B cell (primary cell): Measurements from ENCODE around the gene ZNF33B. TPM values are rescaled to one million over a fixed set of nuclear protein-coding genes. Genes with fewer than 3 reads are reported as not detected.

Experiments used
- ATAC-seq: fragments of 200-7000 bp; cut with Tn5 transposase; one replicate; pipeline ENCODE4 v1.10.0; 2021; ENCODE audit warnings: low read depth, mild to moderate bottlenecking, moderate number of reproducible peaks, moderate library complexity
- CTCF ChIA-PET: fragments of 350-600 bp; sonication (Branson Sonifier 250); formaldehyde crosslinking; loops from one replicate; lab custom pipeline; 2021; ENCODE audit warnings: antibody characterized with exemption, inconsistent platforms; lab: Charles Lee
- POLR2A ChIA-PET: fragments of 350-600 bp; sonication (Branson Sonifier 250); formaldehyde crosslinking; loops from one replicate; lab custom pipeline; 2021; ENCODE audit warnings: antibody characterized with exemption; lab: Charles Lee
- DNase-seq: peaks from one replicate; pipeline ENCODE4 v3.0.0; 2013
- H2AFZ ChIP-seq: 2 replicates; pipeline ENCODE4 v1.6.1; 2012; ENCODE audit warnings: mild to moderate bottlenecking, low read depth, low read length; ENCODE audit not compliant: insufficient read depth, poor library complexity, severe bottlenecking
- H3K27ac ChIP-seq, 2 donors: 1 replicate in 1 of 2; 2 replicates in 1 of 2; pipeline ENCODE4 v1.5.1; 2012 to 2013; ENCODE audit warnings: low read length in 2 of 2, mild to moderate bottlenecking in 2 of 2, moderate library complexity in 1 of 2
- H3K27me3 ChIP-seq, 4 experiments: fragments of 200-600 bp in 1 of 4; sonication (generic) in 1 of 4; replicated peaks in 1 of 4; 1 replicate in 2 of 4; 2 replicates in 2 of 4; pipeline versions ENCODE4 v1.6.1 to v1.7.0; 2013 to 2016; ENCODE audit warnings: low read length in 3 of 4, mild to moderate bottlenecking in 2 of 4, mixed read lengths in 1 of 4, moderate library complexity in 1 of 4; ENCODE audit not compliant: insufficient read depth in 4 of 4, control insufficient read depth in 3 of 4; ENCODE audit errors: control extremely low read depth in 1 of 4
- H3K36me3 ChIP-seq, 2 experiments: replicated peaks in 1 of 2; 1 replicate in 1 of 2; 2 replicates in 1 of 2; pipeline versions ENCODE4 v1.6.1 to v1.7.1; 2013; ENCODE audit warnings: low read length in 1 of 2; ENCODE audit not compliant: insufficient read depth in 2 of 2, control insufficient read depth in 1 of 2; ENCODE audit errors: control extremely low read depth in 1 of 2, extremely low read depth in 1 of 2
- H3K4me1 ChIP-seq, 2 donors: fragments of 200-600 bp in 1 of 2; sonication (generic) in 1 of 2; 1 replicate in 1 of 2; 2 replicates in 1 of 2; pipeline versions ENCODE4 v1.5.1 to v1.6.1; 2013 to 2017; ENCODE audit warnings: low read length in 2 of 2; ENCODE audit not compliant: control insufficient read depth in 2 of 2, insufficient read depth in 2 of 2
- H3K4me2 ChIP-seq: replicated peaks from 2 replicates; pipeline ENCODE3; 2012; ENCODE audit warnings: mild to moderate bottlenecking, low read depth, low read length; ENCODE audit not compliant: poor library complexity, severe bottlenecking
- H3K4me3 ChIP-seq, 5 experiments: fragments of 200-600 bp in 1 of 5; sonication (generic) in 1 of 5; 1 replicate in 3 of 5; 2 replicates in 2 of 5; pipeline versions ENCODE4 v1.5.1 to v1.7.0; 2011 to 2016; ENCODE audit warnings: low read length in 4 of 5, mild to moderate bottlenecking in 4 of 5, low read depth in 2 of 5, control low read depth in 1 of 5, moderate library complexity in 1 of 5; ENCODE audit not compliant: insufficient read depth in 1 of 5; ENCODE audit errors: control extremely low read depth in 1 of 5, extremely low read depth in 1 of 5
- H3K79me2 ChIP-seq: fragments of 200-600 bp; sonication (generic); one replicate; pipeline ENCODE4 v1.6.0; 2016; ENCODE audit warnings: low read length; ENCODE audit not compliant: control insufficient read depth, insufficient read depth
- H3K9ac ChIP-seq: fragments of 200-600 bp; sonication (generic); 2 replicates; pipeline ENCODE4 v1.6.1; 2017; ENCODE audit warnings: mild to moderate bottlenecking, low read length, moderate library complexity
- H3K9me3 ChIP-seq, 3 donors: one replicate each; pipeline versions ENCODE4 v1.6.1 to v1.7.1; 2013; ENCODE audit warnings: low read length in 2 of 3; ENCODE audit not compliant: control insufficient read depth in 2 of 3, insufficient read depth in 1 of 3; ENCODE audit errors: control extremely low read depth in 1 of 3
- H4K20me1 ChIP-seq: 2 replicates; pipeline ENCODE4 v1.6.0; 2012; ENCODE audit warnings: mild to moderate bottlenecking, low read length; ENCODE audit not compliant: insufficient read depth, control insufficient read depth, poor library complexity, severe bottlenecking
- H3K27ac Mint-ChIP-seq: one replicate; pipeline ENCODE4 v1.8.0; 2021; ENCODE audit warnings: mixed read lengths
- H3K27me3 Mint-ChIP-seq: one replicate; pipeline ENCODE4 v1.8.0; 2021; ENCODE audit warnings: mixed read lengths
- H3K4me1 Mint-ChIP-seq: one replicate; pipeline ENCODE4 v1.8.0; 2021; ENCODE audit warnings: mixed read lengths
- H3K4me3 Mint-ChIP-seq: one replicate; pipeline ENCODE4 v1.8.0; 2021; ENCODE audit warnings: mixed read lengths
- H3K9me3 Mint-ChIP-seq: one replicate; pipeline ENCODE4 v1.8.0; 2022; ENCODE audit warnings: mixed read lengths; ENCODE audit not compliant: insufficient read depth
- CTCF ChIP-seq: fragments of 200-600 bp; IDR thresholded peaks from one replicate; pipeline ENCODE4 v1.8.0; 2022; ENCODE audit warnings: antibody characterized with exemption, mild to moderate bottlenecking
- EZH2 ChIP-seq: IDR thresholded peaks from 2 replicates; pipeline ENCODE4 v1.6.1; 2012; ENCODE audit warnings: borderline replicate concordance, low read depth, mild to moderate bottlenecking, moderate library complexity, low read length; ENCODE audit not compliant: insufficient read depth, poor library complexity, severe bottlenecking
- WGBS: methylation state at CpG from one replicate; pipeline ENCODE4 v1.1.5; 2013; ENCODE audit warnings: missing lambda C conversion rate; ENCODE audit not compliant: insufficient coverage; 5-methylcytosine and 5-hydroxymethylcytosine counted together
- intact Hi-C: fragments of 100-400 bp; cut with micrococcal nuclease; formaldehyde crosslinking; loops from one replicate; pipeline ENCODE4 v1.10.0; 2022
- polyA plus RNA-seq: library from polyadenylated mRNA; depleted of rRNA; stranded (reverse); fragments of >200 nt; gene quantifications from 2 replicates; pipeline ENCODE4 v1.2.3, GENCODE V29; 2012
- total RNA-seq, 2 donors: library from RNA; stranded (reverse); fragments of 120-200 nt in 1 of 2; gene quantifications; 1 replicate in 1 of 2; 2 replicates in 1 of 2; pipeline versions ENCODE4 v1.2.3 to v1.2.4, GENCODE V29; 2013 to 2022

Gene ZNF33B
- total and polyA plus RNA-seq, 2 donors (not counting 1 experiment from before 2014, with no cell fraction given), result 15.5 to 66.9 TPM

- peak overlapping the region in 1 of 2 donors; percentile 41 for H3K27ac ChIP-seq
- no peak overlapping the region for H2AFZ ChIP-seq
- no peaks in the 10 kb centered on the region for H3K27me3 Mint-ChIP-seq
- ChIA-PET POLR2A (interaction anchor here (0.7 kb wide), 1 partner anchor 1018 kb away, joined by 3 read pairs; no protein-coding TSS in a partner anchor), CTCF (no interaction called here)
- peaks cover 5% of the 10 kb centered on the region for H3K79me2 ChIP-seq
- H3K4me3 ChIP-seq, result no peak overlapping the region
- peaks cover 15% of the 10 kb centered on the region for H3K4me1 Mint-ChIP-seq
- H3K9ac ChIP-seq, result no peak overlapping the region
- DNase-seq, result no peak
- no peaks in the 10 kb centered on the region for H3K9me3 ChIP-seq
- ATAC-seq, result no peak
- H3K27me3 ChIP-seq, result no peaks in the 10 kb centered on the region
- TF ChIP-seq CTCF, result no peak
- no peak for TF ChIP-seq EZH2
- no peak overlapping the region for H3K4me2 ChIP-seq
- no peaks in the 10 kb centered on the region for H3K4me1 ChIP-seq
- no peaks in the 10 kb centered on the region for H4K20me1 ChIP-seq
- intact Hi-C loops, result no loop called here
- peaks cover 3% of the 10 kb centered on the region for H3K9me3 Mint-ChIP-seq
- H3K27ac Mint-ChIP-seq, result no peak overlapping the region
- no CpG with 5 or more reads among the region's 1 CpG for WGBS
- no peak overlapping the region for H3K4me3 Mint-ChIP-seq
- H3K36me3 ChIP-seq, result peaks cover 8 to 43% of the 10 kb centered on the region in 2 experiments
These were observed 7.7 kb downstream of the ZNF33B start for GRCh38 chr10:42630537-42631134.

- 87% methylated on average over 3 of the region's 4 CpGs for WGBS
- intact Hi-C loops, result no loop called here
- DNase-seq, result no peak
These were observed 14.4 kb downstream of the ZNF33B start for GRCh38 chr10:42623929-42624328.

More at GRCh38 chr10:42623929-42624328, 14.4 kb downstream of the ZNF33B start:
- ATAC-seq, result no peak
- Histone ChIP-seq H3K79me2 (no peaks in the 10 kb centered on the region), H3K9me3 (peaks cover 2 to 7% (median 6%) of the 10 kb centered on the region in 3 donors), H2AFZ (no peak overlapping the region), H3K36me3 (peaks cover 9 to 51% of the 10 kb centered on the region in 2 experiments), H3K4me2 (no peak overlapping the region), H3K27ac (no peak overlapping the region), H3K4me3 (no peak overlapping the region), H3K9ac (no peak overlapping the region), H4K20me1 (no peaks in the 10 kb centered on the region), H3K4me1 (no peaks in the 10 kb centered on the region), H3K27me3 (no peaks in the 10 kb centered on the region)
- Mint-ChIP-seq H3K27me3 (no peaks in the 10 kb centered on the region), H3K9me3 (peaks cover 5% of the 10 kb centered on the region), H3K27ac (no peak overlapping the region), H3K4me1 (peaks cover 6% of the 10 kb centered on the region), H3K4me3 (no peak overlapping the region)
- ChIA-PET POLR2A (no interaction called here), CTCF (no interaction called here)
- TF ChIP-seq EZH2, result no peak
- no peak for TF ChIP-seq CTCF
